GM04504 (cell line): Measurements from ENCODE around the gene TBX5.

Source experiments
- DNase-seq: peaks from one replicate; pipeline ENCODE4 v3.0.0-alpha.2; 2012; ENCODE audit warnings: low read depth

Gene TBX5

DNA sequence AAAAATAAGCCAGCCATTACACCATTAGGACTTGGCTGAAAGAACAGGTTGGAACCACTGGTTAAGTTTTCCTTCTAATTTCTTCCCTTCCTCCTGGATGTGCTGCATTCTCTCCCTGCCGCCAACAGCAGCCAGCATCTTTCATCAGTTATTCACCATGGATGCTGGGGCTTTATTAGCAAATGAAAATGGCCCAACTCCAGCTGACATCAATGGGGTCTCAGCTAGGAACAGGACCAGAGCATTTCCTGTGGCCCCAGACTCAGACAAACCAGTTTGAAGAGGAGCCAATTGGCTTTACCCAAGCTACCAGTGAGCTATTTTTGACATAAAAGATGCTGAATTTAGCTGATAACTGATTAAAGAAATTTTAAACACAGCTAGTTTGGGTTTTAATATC is 26.0 kb upstream of the TBX5 start:
- no peak for DNase-seq

DNA sequence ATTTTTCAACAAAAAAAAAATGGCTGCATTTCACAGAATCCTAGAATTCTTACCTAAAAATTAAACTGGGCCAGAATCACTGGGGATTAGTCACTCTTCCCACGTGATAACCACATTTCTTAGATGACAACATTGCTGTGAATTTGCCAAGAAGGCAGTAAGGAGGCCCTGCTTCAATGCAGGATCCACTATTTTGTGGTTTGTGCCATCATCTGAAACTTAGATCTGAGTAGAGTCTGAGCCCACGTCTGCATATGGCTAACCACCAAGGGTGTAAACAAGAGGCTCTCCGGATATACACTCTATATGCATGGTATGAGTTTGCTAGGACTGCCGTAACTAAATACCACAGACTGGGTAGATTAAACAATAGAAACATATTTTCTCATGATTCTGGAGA is 24.4 kb upstream of the TBX5 start:
- DNase-seq = peak; percentile 70

DNA sequence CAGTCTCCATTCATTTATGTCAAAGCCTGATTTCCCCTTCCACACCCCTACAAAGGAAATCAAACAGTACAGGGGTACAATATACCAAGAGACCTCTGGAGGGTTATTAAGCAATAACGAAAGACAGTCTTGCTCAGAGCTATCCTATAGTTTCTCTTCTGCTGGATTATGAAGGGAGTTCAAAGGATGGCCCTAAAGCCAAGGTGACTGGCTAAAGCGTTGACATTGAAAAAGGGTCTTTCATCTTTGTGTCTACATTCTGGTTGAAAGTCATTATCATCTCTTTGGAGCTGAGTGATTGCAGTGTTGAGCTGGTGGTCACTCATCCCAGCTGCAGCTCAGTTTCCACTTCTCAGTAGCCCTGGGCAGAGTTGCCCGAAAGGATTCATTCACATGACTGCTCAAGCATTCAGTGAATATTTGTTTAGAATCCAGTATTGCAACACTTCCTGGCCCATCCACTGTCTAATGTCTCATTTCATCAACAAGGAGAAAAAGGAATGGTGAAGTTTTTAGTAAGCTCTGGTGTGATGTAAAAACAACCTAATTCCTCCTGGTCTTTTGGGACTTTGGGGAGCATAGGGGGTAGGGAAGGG is 19.2 kb upstream of the TBX5 start:
- no peak for DNase-seq

DNA sequence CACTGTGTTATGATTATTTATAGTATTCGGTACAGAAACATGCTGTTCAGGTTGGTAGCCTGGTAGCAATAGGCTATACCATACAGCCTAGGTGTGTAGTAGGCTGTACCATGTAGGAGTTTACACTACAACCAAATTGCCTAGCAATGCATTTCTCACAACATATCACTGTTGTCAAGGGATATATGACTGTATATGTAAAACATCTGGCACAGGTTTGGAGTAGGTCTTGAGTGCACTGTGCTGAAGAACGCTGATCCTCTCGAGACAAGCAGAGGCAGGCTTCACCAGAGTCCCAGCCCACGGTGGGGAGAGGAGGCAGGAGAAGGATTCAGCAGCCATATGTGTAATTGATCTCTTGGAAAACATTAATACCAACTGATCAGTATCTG is 15.0 kb upstream of the TBX5 start:
- no peak for DNase-seq

DNA sequence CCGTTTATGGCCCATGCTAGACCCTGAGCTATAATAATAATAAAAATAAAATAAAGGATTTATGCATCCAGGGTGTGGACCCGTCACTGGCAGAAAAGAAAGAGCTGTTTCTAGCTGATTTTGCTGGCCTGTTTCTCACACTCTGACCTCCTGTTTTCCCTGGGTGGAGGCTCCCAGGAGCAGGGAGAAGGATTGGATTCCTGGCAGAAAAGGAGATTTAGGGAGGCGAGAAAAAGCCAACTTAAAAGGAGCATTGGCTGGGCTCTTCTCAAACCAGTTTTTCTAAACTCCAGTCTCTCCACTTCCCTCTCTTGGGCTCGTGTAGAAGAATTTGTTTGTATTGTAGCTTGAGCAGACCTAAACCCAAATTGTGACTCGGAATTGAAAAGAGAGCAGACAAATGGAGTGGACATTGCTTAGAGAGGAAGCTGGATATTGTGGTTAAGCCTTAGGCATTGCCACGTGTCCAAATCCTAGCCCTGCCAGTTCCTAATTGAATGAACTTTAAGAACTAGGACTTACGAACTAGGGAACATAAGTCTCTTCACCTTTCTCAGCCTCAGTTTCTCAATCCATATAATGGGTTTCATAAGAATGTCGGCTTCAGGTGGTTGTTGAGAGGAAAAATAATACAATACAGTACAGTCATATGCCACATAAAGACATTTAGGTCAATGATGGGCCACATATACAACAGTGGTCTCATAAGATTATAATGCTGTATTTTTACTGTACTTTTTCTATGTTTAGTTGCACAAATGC is 14.4 kb upstream of the TBX5 start:
- DNase-seq = no peak

DNA sequence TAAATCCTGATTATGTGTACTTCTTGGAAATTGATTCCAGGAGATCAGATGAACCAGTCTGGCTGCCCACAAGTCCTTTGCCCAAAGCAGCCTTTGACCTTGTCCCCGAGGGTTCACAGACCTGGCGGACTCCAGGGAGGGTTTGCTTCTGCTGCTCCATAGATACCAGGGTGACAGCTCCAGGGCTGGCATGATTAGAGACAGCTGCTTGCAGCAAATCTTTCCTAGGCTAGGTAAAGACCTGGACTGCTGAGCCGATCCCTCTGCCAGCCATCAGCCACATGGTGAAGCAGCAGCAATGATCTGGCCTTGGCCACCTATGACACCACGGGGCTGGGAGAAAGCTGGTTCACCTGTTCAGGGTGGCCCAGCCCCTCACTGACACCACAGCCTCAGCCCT is 10.1 kb upstream of the TBX5 start:
- no peak for DNase-seq

DNA sequence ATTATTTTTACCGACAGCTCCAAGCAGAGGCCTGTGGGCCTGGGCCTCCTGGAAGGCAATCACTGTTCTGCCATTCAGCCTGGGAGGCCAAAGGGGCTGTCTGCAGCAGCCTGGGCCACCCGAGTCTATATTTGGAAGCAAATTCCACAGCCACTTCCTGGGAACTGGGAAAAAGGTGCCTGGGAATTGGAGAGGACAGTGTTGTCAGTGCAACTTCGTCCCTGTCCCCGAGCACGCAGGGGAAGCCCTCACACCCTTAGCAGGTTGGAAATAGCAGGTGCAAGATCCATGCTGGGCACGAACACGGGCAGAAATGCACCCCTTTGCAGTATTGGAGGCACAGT is 9.6 kb upstream of the TBX5 start:
- DNase-seq = no peak

DNA sequence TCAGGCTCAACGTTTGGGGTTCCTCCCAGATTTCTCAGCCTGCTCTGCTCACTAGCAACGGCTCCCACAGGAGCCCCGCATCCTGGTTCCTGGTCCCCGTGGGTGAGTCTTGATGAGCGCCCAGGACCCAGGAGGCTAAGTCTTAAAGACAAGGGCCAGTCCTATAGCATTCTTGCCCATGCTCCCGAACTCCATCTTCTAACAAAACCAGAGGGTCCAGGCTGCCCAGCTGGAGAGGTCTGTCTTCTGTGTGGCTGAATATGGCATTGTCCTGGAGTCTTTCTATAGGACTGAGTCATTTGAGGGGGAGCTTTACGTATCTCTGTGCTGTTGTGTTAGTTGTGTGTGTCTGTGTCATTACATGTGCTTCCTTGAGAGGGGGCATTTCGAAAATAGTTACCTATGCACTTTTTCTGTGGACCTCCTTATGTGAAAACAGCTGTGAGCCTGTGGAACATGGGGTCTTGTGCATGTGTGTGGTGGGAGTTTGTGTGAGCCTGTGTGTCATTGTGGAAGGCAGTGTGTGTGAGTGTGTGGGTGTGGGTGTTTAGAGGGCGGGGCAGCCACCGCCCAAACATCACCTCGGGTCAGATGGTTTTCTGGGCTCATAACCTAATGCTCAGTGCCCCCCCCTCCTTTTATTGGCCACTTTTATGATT is 9.1 kb upstream of the TBX5 start:
- DNase-seq = no peak

DNA sequence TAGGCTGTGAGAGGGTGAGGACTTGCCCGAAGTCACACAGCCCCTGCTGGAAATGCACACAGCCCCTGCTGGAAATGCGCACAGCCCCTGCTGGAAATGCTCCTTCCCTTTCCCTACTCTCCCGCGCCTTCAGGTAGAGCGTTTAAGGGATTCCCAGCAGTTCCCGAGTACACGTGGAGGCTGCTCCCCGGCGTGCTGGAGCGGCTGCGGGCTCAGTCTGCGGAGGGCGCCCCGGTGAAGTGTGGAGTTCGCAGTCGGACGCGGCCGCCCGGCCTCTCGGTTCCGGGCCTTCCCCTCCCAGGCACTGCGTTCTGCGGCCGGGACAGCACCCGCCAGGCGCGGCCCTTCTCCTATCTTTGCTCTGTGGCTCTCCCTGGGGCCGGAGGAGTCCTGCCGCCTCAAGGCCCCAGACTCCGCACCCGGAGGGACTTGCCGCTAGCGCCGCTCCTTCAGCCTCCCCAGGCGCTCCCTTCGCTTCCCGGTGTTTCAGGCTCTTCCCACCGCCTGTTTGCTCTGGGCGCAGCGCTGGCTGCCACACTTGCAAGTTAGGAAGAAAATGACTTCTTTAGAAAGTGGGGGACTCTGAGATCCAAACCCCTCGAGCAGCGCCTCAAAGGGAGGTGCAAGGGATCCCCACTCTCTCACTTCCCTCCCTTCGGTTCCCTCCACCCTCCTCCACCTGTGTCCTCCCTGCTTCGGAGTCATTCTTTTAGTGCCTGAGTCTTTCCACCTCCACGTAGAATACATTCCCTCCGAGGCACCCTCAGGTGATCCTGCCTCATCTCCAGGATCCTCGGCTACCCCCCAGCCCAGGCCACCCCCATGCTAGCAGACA is 8.3 kb upstream of the TBX5 start:
- no peak for DNase-seq

DNA sequence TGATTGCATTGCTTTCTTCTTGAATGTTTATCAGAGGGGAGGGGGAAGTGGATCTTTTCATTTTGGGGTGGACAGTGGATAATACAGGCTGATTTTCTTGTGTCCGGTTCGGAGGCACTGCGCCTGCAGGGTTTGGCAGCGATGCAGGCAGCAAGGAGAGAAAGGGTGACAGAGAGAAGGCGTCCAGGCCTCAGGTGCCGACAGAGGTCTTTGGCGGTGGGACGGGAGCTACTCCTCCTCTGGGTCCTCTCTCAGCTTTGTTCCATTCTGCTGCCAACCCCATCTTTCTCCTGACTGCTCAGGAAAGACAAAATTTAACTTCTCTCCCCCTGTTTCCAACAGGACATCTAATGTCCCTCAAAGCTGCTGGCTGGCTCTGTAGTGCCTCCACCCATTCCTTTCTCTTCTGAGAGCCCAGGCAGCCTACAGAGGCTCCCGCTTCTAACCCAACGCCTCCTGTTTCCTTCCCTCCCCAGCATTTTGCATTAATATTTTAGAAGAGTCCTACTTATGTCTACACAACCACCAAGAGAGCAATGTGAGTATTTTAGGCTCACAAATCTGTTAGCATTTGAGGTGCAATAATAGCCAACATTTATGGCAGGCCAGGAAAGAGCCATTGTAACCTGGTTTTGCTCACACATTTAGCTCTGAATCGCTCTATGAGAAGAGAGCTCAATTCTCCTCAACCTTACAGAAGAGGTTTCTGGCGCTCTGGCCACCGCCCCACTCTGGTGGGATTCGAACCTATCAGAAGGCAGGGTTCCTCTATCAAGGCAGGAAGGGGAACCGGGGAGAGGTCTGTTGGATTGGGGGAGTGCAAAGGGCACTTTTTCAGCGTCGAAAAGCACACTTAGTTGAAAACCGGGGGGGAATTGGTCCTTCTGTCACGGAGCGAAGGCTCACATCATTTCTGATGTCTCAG is 7.1 kb upstream of the TBX5 start:
- DNase-seq = no peak

DNA sequence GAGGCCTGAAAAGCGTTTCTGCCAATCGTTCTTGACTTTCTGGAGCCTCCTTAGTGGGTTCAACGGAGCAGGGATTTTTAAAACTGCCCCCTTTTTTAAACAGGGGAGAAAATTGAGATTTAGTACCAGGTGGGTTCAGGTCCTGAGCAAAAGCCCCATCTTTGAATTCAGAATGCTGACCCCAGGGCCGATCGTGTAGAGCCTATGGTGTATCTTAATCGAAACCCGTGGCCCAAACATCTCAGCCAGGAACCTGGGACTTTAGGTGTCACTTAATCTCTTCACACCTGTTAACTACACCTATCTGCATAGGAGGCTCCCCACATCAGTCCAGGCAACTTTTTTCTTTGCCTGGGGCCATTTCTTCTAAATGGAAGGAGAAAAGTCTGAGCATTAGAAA is 6.4 kb upstream of the TBX5 start:
- DNase-seq = no peak

DNA sequence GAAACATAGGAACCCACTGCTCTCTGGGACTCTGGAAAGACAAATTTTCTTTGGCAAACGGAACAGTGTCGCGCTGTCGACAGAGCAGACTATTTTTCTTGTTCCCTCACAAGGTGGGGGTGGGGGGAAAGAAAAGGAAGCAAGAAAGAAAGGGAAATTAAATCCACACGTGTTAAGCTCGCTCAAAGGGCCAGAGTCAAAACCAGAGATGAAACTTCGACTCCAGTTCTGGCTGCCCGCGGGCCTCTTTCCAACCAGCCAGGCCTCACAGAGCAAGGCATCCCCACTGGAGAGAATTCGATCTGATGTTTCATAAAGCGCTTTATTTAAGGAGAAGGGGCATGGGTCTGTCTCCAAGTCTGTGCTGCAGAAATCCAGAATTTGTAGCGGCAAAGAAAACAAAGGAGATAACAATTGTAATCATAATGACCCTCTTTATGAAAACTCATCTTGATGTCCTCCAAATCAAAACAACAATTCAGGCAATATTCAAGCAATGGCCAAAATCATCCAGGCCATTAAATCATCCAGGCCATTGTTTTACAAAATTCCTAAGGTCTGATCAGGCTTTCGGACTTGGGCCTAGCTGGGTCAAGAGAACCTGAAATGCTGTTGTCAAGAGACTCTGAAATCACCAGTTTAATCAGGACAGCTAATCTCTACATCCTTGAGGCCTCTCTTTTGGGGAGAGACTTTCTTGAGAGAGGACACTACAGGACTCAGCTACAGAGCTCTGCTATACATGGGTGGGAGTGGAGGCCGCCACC is 5.3 kb upstream of the TBX5 start:
- no peak for DNase-seq

DNA sequence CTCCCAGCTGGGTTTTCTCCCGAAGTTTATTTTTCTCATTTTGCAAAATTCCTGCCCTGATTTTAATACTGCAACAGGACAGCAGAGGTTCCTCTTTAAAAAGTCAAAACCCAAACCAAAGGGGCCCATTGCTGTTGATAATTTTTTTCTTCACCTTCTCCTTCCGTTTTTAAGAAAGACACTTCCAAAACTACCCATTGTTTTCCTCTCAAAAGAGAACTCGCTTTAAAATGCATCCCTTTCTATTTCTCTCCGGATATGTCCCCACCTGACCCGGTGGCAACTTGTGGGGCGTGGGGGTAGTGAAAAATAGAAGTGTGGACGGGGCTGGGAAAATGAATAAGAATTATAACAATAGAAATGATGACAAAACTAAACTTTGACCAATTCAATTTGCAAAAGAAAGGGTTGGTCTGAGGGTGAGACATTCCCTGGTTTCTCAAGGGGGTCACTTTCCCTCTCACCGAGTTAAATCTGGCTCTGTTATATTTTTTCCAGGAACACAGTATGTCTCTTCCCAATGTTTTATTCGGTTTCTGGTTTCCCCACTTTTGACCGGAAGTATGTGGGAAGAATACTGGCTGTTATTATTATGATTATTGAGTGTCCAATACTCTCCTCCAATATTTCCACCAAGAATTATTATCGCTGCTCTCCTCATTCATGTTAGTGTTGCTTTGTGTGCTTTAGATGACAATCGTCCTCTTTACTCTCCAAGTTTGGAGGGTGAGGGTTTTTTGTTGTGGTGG is 4.1 kb upstream of the TBX5 start:
- DNase-seq = no peak

DNA sequence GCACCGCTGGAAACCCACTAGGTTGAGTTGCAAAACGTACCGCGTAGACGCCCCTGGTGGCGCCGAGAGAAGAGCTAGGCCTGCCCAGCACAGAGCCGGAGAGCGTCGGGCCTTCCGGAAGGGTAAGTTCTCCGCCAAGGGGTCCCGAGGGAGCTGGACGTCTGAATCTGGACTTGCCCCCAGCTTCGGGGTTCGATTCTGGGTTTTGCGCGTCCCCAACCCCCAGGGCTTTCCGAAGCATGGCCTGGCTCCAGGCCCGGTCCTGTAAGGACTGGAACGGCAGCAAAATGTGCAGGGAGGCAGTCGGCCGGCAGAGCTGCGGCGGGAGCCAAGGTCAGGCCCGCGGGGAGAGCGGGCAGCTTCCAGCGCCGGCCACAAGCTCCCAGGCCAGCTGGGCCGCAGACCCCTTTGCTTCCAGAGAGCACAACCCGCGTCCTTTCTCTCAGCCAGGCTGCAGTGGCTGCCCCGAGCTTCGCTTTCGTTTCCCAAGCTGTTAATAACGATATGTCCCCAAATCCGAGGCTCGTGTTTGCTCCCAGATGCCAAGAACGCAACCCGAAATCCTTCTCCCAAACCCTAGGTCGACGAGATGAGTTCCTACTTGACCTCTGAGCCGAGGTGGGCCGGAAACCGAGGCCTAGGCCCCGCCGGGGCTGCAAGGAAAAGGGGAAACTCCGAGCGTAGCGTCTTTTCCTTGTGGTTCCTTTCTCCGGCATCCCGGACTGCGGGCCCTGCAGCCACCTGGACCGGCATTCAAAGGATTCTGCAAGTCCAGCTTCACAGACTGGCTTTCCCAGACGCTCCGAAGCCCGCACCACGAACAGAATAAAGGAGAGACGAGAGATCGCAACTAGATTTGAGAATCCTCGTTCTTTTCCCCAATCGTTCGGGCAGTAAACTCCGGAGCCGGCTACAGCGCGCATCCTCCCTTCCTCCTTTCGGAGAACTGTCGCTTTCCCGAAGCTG is 3.2 kb upstream of the TBX5 start:
- DNase-seq = no peak

DNA sequence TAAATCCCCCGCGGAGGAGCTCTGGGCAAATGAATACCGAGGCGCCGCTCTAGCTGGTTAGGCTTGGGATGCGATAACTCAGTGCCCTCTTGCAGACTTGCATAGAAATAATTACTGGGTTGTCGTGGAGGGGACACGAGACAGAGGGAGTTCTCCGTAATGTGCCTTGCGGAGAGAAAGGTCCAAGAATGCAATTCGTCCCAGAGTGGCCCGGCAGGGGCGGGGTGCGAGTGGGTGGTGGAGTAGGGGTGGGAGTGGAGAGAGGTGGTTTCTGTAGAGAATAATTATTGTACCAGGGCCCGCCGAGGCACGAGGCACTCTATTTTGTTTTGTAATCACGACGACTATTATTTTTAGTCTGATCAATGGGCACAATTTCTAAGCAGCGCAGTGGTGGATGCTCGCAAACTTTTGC is 2.5 kb upstream of the TBX5 start:
- no peak for DNase-seq

DNA sequence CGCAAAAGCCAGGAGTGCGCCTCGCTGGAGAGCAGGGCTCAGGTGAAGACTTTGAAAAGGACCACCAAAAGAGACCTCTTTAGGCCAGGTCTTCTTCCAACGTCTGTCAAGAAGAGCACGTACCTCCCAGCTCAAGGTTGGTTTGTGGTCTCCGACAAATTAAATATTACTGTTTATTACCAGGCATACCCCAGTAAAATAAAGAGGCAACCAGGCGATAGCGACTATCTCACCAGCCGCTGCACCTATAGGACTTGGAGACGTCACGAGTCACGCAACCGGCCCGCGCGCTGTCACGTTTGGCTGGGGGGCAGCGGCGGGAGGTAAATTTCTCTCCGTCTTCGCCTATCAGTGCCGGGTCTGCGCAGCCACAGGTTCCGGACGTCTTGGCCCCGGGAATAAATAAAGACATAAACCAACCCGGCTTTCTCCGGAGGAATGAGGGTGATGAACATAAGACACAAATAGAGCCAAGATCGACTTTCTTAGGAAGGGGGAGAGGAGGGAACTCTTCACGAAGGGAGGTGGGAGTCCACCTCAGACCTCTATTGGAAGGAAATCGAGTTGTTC is 2.0 kb upstream of the TBX5 start:
- no peak for DNase-seq

DNA sequence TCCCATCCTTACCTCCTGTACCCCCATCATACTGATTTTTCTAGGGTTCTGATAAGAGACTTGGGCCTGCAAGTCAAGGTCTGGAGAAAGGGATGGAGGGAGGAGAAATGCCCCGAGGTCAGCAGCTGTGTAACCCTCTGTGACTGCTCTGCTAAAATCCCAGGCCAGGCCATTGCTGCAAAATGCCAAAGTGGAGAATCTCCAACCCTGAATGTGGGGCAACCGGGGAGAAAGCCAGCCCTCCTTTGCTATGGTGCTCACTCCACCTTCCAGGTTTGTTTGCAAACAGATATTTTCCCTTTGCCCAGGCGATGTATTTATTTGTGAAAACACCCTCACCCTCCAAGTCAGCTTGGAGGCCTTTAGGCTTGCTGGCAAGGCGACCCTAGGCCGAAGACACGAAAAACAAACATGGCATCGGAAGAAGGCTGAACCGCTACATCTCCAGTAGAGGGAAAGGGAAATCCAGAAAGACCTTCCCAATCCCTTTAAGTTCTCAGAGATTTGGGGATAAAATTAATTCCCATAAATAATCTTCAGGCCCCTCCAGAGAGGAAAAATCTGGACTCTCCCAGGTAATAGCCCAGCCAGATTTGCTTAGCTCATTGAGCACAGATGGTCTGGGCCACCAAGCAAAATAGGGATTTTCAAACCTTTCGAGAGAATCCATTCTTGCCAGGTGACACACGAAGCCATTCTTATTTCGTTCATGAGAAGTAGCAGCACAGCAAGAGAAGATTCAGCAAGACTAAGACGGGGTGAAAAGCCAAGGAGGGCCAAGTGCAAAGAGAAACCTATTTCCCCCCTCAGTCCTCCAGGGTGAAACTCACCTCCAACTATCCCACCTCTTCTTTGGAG is 1.3 kb upstream of the TBX5 start:
- no peak for DNase-seq
